ENCODE results near the gene ATP2A1.

DNA sequence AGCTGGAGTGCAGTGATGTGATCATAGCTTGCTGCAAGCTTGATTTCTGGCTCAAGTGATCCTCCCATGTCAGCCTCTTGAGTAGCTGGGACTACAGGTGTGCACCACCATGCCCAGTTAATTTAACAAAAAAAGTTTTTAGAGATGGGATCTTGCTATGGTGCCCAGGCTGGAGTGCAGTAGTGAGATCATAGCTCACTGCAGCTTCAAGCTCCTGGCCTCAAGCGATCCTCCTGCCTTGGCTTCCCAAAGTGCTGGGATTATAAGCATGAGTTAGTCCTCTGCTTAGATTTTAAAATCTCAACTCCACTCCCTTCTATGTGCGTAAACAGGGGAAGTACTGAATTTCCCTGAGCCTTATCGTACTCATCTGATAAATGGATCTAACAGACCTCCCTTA lies 40.4 kb downstream of the ATP2A1 start:
- TF ChIP-seq, protein P1, sequence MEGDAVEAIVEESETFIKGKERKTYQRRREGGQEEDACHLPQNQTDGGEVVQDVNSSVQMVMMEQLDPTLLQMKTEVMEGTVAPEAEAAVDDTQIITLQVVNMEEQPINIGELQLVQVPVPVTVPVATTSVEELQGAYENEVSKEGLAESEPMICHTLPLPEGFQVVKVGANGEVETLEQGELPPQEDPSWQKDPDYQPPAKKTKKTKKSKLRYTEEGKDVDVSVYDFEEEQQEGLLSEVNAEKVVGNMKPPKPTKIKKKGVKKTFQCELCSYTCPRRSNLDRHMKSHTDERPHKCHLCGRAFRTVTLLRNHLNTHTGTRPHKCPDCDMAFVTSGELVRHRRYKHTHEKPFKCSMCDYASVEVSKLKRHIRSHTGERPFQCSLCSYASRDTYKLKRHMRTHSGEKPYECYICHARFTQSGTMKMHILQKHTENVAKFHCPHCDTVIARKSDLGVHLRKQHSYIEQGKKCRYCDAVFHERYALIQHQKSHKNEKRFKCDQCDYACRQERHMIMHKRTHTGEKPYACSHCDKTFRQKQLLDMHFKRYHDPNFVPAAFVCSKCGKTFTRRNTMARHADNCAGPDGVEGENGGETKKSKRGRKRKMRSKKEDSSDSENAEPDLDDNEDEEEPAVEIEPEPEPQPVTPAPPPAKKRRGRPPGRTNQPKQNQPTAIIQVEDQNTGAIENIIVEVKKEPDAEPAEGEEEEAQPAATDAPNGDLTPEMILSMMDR (IDR thresholded peaks at IDR 0.05), result no peak
- TF ChIP-seq EZH2 (IDR thresholded peaks at IDR 0.05) (no peak), EZH2phosphoT487 (IDR thresholded peaks at IDR 0.05) (no peak)

All from neural progenitor cell (in vitro differentiated cells).